GM18498 (cell line): ENCODE results near the gene TENT5D.
"Not testable (repeated sequence)": the region's sequence is repeated elsewhere in the genome, so short reads cannot be mapped to it uniquely, and the experiment has no call there.

Experiments used
- ATAC-seq: cut with Tn5 transposase; IDR thresholded peaks from one replicate; pipeline ENCODE4 v1.9.1; 2021; ENCODE audit warnings: mild to moderate bottlenecking, moderate library complexity; ENCODE audit not compliant: unreplicated experiment

Gene TENT5D

GRCh38 chrX:80420147-80420546 is at the start of gene TENT5D:
TSS of gene TENT5D (plus strand) at chrX:80420447. CDS start at chrX:80442540, 22,093 bp downstream.
- no peak for ATAC-seq

- ATAC-seq, result not testable (repeated sequence)
Measured at GRCh38 chrX:80385651-80386050, 34.6 kb upstream of the TENT5D start.

- no peak for ATAC-seq
Measured at GRCh38 chrX:80388206-80388605, 32.0 kb upstream of the TENT5D start.

- ATAC-seq, result no peak
Measured at GRCh38 chrX:80412042-80412441, 8.2 kb upstream of the TENT5D start.

- no peak for ATAC-seq
Measured at GRCh38 chrX:80423000-80423399, 2.8 kb downstream of the TENT5D start.

GRCh38 chrX:80423744-80424143 is 3.5 kb downstream of the TENT5D start:
- no peak for ATAC-seq

GRCh38 chrX:80430826-80431504 is 10.7 kb downstream of the TENT5D start:
- ATAC-seq, result no peak

GRCh38 chrX:80431505-80431832 is 11.2 kb downstream of the TENT5D start:
- ATAC-seq, result no peak

GRCh38 chrX:80432441-80432840 is 12.2 kb downstream of the TENT5D start:
- no peak for ATAC-seq

- ATAC-seq, result no peak
Measured at GRCh38 chrX:80432863-80433262, 12.6 kb downstream of the TENT5D start.

GRCh38 chrX:80468166-80468565 is 47.9 kb downstream of the TENT5D start:
- not testable (repeated sequence) for ATAC-seq

- ATAC-seq, result no peak
Measured at GRCh38 chrX:80471582-80471981, 51.3 kb downstream of the TENT5D start.

GRCh38 chrX:80485543-80485942 is 65.3 kb downstream of the TENT5D start:
- ATAC-seq, result no peak

- ATAC-seq, result no peak
Measured at GRCh38 chrX:80486299-80486698, 66.1 kb downstream of the TENT5D start.

GRCh38 chrX:80489166-80489565 is 68.9 kb downstream of the TENT5D start:
- ATAC-seq, result no peak
